ENCODE results near the gene RXRB. TPM values are rescaled to one million over a fixed set of nuclear protein-coding genes. Genes with fewer than 3 reads are reported as not detected.

Gene RXRB
- total and polyA plus RNA-seq, 2 of the 13 experiments (the other 11 are each of a cell fraction or from before 2014, with no cell fraction given), result 26.7 to 55.7 TPM

DNA sequence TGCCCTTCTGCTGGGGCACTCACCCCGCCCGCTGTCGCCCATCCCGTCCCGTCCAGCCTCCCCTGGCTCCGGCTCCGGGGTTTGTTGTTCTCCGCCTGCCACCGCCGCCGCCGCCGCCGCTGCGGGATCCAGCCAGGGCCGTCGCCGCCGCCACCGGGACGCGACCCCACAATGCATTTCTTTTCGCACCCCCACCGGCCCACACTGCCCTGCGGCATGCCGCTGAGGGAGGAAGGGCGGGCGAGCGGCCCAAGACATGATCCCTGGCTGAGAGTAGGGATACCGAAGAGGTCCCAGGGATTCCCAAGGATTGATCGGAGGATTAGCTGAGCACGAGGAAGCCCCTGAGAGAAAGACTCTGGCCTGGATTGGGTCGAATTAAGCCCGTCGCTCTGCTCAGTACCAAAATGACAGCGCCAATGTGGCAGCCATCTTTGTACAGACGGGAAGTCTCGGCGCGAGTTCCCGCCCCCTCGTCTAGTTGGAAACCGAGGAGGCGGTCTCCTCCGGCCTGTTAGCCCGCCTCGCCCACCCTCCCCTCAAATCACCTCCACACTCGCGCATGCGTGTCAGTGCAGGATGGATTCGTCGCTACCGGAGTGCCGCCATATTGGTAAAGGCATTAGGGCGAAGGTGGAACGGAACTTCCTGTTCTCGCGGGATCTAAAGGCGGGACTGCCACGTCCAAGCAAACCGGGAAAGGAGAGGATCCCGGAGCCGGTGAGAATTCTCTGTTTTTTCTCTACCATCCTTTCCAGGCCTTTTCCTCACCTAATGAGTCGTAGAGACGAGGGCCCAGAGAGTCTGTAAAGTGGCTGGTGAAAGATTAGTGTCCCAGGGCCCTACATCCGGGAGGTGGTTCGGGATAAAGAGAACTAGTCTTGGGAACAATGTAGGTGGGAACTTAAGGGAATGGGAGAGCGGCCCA lies at the start of gene RXRB, which contains the start of gene SLC39A7 (continued):
- TF ChIP-seq, protein P1, sequence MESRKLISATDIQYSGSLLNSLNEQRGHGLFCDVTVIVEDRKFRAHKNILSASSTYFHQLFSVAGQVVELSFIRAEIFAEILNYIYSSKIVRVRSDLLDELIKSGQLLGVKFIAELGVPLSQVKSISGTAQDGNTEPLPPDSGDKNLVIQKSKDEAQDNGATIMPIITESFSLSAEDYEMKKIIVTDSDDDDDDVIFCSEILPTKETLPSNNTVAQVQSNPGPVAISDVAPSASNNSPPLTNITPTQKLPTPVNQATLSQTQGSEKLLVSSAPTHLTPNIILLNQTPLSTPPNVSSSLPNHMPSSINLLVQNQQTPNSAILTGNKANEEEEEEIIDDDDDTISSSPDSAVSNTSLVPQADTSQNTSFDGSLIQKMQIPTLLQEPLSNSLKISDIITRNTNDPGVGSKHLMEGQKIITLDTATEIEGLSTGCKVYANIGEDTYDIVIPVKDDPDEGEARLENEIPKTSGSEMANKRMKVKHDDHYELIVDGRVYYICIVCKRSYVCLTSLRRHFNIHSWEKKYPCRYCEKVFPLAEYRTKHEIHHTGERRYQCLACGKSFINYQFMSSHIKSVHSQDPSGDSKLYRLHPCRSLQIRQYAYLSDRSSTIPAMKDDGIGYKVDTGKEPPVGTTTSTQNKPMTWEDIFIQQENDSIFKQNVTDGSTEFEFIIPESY (CRISPR knock-in tag; IDR thresholded peaks at IDR 0.05), result no peak
- TF ChIP-seq KDM1A (CRISPR knock-in tag; IDR thresholded peaks at IDR 0.05), result peak; percentile 45; the same call in 1 of the 2 replicates
- peak; percentile 87 for TF ChIP-seq ZNF761 (CRISPR knock-in tag; conservative IDR thresholded peaks at IDR 0.05)
- TF ChIP-seq, protein P2, sequence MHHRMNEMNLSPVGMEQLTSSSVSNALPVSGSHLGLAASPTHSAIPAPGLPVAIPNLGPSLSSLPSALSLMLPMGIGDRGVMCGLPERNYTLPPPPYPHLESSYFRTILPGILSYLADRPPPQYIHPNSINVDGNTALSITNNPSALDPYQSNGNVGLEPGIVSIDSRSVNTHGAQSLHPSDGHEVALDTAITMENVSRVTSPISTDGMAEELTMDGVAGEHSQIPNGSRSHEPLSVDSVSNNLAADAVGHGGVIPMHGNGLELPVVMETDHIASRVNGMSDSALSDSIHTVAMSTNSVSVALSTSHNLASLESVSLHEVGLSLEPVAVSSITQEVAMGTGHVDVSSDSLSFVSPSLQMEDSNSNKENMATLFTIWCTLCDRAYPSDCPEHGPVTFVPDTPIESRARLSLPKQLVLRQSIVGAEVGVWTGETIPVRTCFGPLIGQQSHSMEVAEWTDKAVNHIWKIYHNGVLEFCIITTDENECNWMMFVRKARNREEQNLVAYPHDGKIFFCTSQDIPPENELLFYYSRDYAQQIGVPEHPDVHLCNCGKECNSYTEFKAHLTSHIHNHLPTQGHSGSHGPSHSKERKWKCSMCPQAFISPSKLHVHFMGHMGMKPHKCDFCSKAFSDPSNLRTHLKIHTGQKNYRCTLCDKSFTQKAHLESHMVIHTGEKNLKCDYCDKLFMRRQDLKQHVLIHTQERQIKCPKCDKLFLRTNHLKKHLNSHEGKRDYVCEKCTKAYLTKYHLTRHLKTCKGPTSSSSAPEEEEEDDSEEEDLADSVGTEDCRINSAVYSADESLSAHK (CRISPR knock-in tag; IDR thresholded peaks at IDR 0.05; ENCODE audit: borderline replicate concordance), result no peak
- TF ChIP-seq ZNF160 (CRISPR knock-in tag; IDR thresholded peaks at IDR 0.05), result peak; percentile 92
- peak; percentile 76; the same call in 1 of the 2 replicates for TF ChIP-seq TBX3 (IDR thresholded peaks at IDR 0.05; ENCODE audit: borderline replicate concordance)
- no peak for TF ChIP-seq SMARCC2 (IDR thresholded peaks at IDR 0.05)
- peak; percentile 90 for TF ChIP-seq RXRA (CRISPR knock-in tag; IDR thresholded peaks at IDR 0.05)
- peak; percentile 87 for TF ChIP-seq ERF (CRISPR knock-in tag; IDR thresholded peaks at IDR 0.05)
- peak; percentile 92 for TF ChIP-seq ZNF143 (CRISPR knock-in tag; IDR thresholded peaks at IDR 0.05)
- TF ChIP-seq HNF4A (CRISPR knock-in tag; IDR thresholded peaks at IDR 0.05), result no peak; the same call in none of the 2 replicates
- TF ChIP-seq ZSCAN29 (CRISPR knock-in tag; conservative IDR thresholded peaks at IDR 0.05), result peak; percentile 93
- no peak for TF ChIP-seq ZNF382 (CRISPR knock-in tag; IDR thresholded peaks at IDR 0.05; ENCODE audit: borderline replicate concordance)
- TF ChIP-seq ZNF232 (CRISPR knock-in tag; IDR thresholded peaks at IDR 0.05; ENCODE audit: borderline replicate concordance), result peak; percentile 68; the same call in 1 of the 2 replicates
- TF ChIP-seq, protein P3, sequence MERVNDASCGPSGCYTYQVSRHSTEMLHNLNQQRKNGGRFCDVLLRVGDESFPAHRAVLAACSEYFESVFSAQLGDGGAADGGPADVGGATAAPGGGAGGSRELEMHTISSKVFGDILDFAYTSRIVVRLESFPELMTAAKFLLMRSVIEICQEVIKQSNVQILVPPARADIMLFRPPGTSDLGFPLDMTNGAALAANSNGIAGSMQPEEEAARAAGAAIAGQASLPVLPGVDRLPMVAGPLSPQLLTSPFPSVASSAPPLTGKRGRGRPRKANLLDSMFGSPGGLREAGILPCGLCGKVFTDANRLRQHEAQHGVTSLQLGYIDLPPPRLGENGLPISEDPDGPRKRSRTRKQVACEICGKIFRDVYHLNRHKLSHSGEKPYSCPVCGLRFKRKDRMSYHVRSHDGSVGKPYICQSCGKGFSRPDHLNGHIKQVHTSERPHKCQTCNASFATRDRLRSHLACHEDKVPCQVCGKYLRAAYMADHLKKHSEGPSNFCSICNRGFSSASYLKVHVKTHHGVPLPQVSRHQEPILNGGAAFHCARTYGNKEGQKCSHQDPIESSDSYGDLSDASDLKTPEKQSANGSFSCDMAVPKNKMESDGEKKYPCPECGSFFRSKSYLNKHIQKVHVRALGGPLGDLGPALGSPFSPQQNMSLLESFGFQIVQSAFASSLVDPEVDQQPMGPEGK (CRISPR knock-in tag; IDR thresholded peaks at IDR 0.05), result peak; percentile 96
- TF ChIP-seq ZNF432 (CRISPR knock-in tag; IDR thresholded peaks at IDR 0.05; ENCODE audit: borderline replicate concordance), result no peak
- no peak for TF ChIP-seq NFE2L2 (IDR thresholded peaks at IDR 0.05; ENCODE audit: low read length)
- TF ChIP-seq MXD4 (CRISPR knock-in tag; IDR thresholded peaks at IDR 0.05), result peak; percentile 90; the same call in 1 of the 2 replicates
- peak; percentile 19 for TF ChIP-seq CBX1 (IDR thresholded peaks at IDR 0.05; ENCODE audit: low read depth)
- no peak; the same call in 1 of the 2 replicates for TF ChIP-seq GZF1 (CRISPR knock-in tag; IDR thresholded peaks at IDR 0.05)
- TF ChIP-seq ZNF367 (CRISPR knock-in tag; IDR thresholded peaks at IDR 0.05; ENCODE audit: borderline replicate concordance), result peak; percentile 62; the same call in 1 of the 2 replicates
